Panc1 (cell line): ENCODE results near the gene APOBEC3A. TPM values are rescaled to one million over a fixed set of nuclear protein-coding genes. Genes with fewer than 3 reads are reported as not detected.

ENCODE experiments used
- ATAC-seq: fragments of 200-7000 bp; cut with Tn5 transposase; 2 replicates; pipeline ENCODE4 v1.9.1; 2020; ENCODE audit warnings: mild to moderate bottlenecking, moderate library complexity
- BruUV-seq: library from RNA; stranded (reverse); fragments of 400-500 nt; replicated peaks from 2 replicates; lab custom pipeline; 2021; lab: Mats Ljungman, UMichigan
- CTCF ChIA-PET: fragments of 300-600 bp; sonication (Branson Sonifier 250); formaldehyde crosslinking; loops from one replicate; lab custom pipeline; 2022; ENCODE audit warnings: antibody characterized with exemption; lab: Charles Lee
- POLR2A ChIA-PET: fragments of 300-600 bp; sonication (Branson Sonifier 250); formaldehyde crosslinking; loops from one replicate; lab custom pipeline; 2022; ENCODE audit warnings: antibody characterized with exemption; lab: Charles Lee
- DNase-seq: peaks from one replicate; pipeline ENCODE4 v3.0.0-alpha.2; 2010; ENCODE audit warnings: low read depth, low spot score
- H3K27ac ChIP-seq: 2 replicates; pipeline ENCODE4 v1.5.1; 2011; ENCODE audit warnings: mild to moderate bottlenecking, low read length, inconsistent platforms
- H3K27me3 ChIP-seq: fragments of 200-500 bp; sonication (Bioruptor generic); 2 replicates; pipeline ENCODE4 v1.6.0; 2014; ENCODE audit warnings: low read length, inconsistent platforms; ENCODE audit not compliant: control insufficient read depth, insufficient read depth
- H3K36me3 ChIP-seq: fragments of 200-500 bp; sonication (Bioruptor generic); 2 replicates; pipeline ENCODE4 v1.5.1; 2014; ENCODE audit warnings: inconsistent platforms, mild to moderate bottlenecking, low read length, moderate library complexity; ENCODE audit not compliant: control insufficient read depth, insufficient read depth
- H3K4me1 ChIP-seq: 2 replicates; pipeline ENCODE4 v1.5.1; 2011; ENCODE audit warnings: inconsistent platforms, mild to moderate bottlenecking, low read length, moderate library complexity; ENCODE audit not compliant: control insufficient read depth, insufficient read depth
- H3K4me3 ChIP-seq, 2 experiments: 2 replicates each; pipeline ENCODE4 v1.5.1; 2011 to 2012; ENCODE audit warnings: low read depth in 2 of 2, low read length in 2 of 2, mild to moderate bottlenecking in 2 of 2, inconsistent platforms in 1 of 2, moderate library complexity in 1 of 2
- H3K9me3 ChIP-seq: fragments of 200-500 bp; sonication (Bioruptor generic); 2 replicates; pipeline ENCODE4 v1.5.1; 2014; ENCODE audit warnings: low read depth, mild to moderate bottlenecking, inconsistent platforms, low read length, moderate library complexity; ENCODE audit not compliant: control insufficient read depth, insufficient read depth
- CTCF ChIP-seq: fragments of 450-650 bp; IDR thresholded peaks from 2 replicates; pipeline ENCODE4 v1.5.1; 2017; ENCODE audit warnings: mild to moderate bottlenecking
- POLR2AphosphoS5 ChIP-seq: IDR thresholded peaks from 2 replicates; pipeline ENCODE4 v1.6.1; 2012; ENCODE audit warnings: mild to moderate bottlenecking, low read depth, low read length, moderate library complexity
- REST ChIP-seq, 2 experiments: IDR thresholded peaks; 2 replicates each; pipeline ENCODE4 v1.6.1; 2011 to 2012; ENCODE audit warnings: low read depth in 2 of 2, control low read depth in 1 of 2, low read length in 1 of 2, mild to moderate bottlenecking in 1 of 2, moderate library complexity in 1 of 2; ENCODE audit not compliant: insufficient read depth in 1 of 2
- SIN3A ChIP-seq: IDR thresholded peaks from 2 replicates; pipeline ENCODE4 v1.6.1; 2012; ENCODE audit warnings: low read depth, mild to moderate bottlenecking, low read length, moderate library complexity, borderline replicate concordance; ENCODE audit not compliant: insufficient read depth
- TCF7L2 ChIP-seq: IDR thresholded peaks from 2 replicates; pipeline ENCODE4 v1.6.1; 2011; ENCODE audit warnings: mild to moderate bottlenecking, low read depth, low read length, inconsistent platforms
- in situ Hi-C: cut with HindIII; loops from 2 replicates; pipeline ENCODE4 v1.10.0; 2016; ENCODE audit warnings: low sequenced_read_pairs, low pct_unique_long_range_greater_than_20kb
- intact Hi-C: fragments of 100-400 bp; cut with micrococcal nuclease; formaldehyde crosslinking; loops from one replicate; pipeline ENCODE4 v1.10.0; 2022; ENCODE audit not compliant: unreplicated experiment
- total RNA-seq: library from RNA; stranded (reverse); gene quantifications from one replicate; pipeline ENCODE4 v1.2.1, GENCODE V29; 2021; ENCODE audit not compliant: unreplicated experiment

APOBEC3A gene
- total RNA-seq, 1 experiment from 2014 or later = not detected

- no TSS peak for BruUV-seq
- no peaks in the 10 kb centered on the region for H3K9me3 ChIP-seq
- H3K4me1 ChIP-seq = no peaks in the 10 kb centered on the region
- intact Hi-C loops = no loop called here
- H3K36me3 ChIP-seq = no peaks in the 10 kb centered on the region
- ChIA-PET POLR2A (interaction anchor here (0.6 kb wide), 1 partner anchor 168 kb away, joined by 3 read pairs; no protein-coding TSS in a partner anchor), CTCF (no interaction called here)
- in situ Hi-C loops = no loop called here
- ATAC-seq = no peak
- DNase-seq = no peak
- H3K27ac ChIP-seq = no peak overlapping the region
- H3K27me3 ChIP-seq = 0 out of 2 replicates have a peak, but pooled peaks cover 2% of the 10 kb centered on the region
- TF ChIP-seq POLR2AphosphoS5 = no peak
- TF ChIP-seq REST (IDR thresholded peaks at IDR 0.05; ENCODE audit: insufficient read depth in 1 of 2, low read depth in 2 of 2, low read length in 1 of 2) = no peak
- TF ChIP-seq CTCF = no peak
- no peak for TF ChIP-seq TCF7L2
- no peak for TF ChIP-seq SIN3A
- H3K4me3 ChIP-seq = no peak overlapping the region
These were observed 3.6 kb upstream of the APOBEC3A start for GRCh38 chr22:38953577-38954413.

- intact Hi-C loops = no loop called here
- CTCF ChIA-PET = no interaction called here
These were observed 2.9 kb upstream of the APOBEC3A start for GRCh38 chr22:38954414-38955043.

More at GRCh38 chr22:38954414-38955043, 2.9 kb upstream of the APOBEC3A start:
- H3K27ac ChIP-seq = no peak overlapping the region
- POLR2A ChIA-PET = interaction anchor here (0.6 kb wide), 1 partner anchor 169 kb away, joined by 3 read pairs; no protein-coding TSS in a partner anchor
- TF ChIP-seq CTCF (no peak), REST (IDR thresholded peaks at IDR 0.05; ENCODE audit: insufficient read depth in 1 of 2, low read depth in 2 of 2, low read length in 1 of 2) (no peak), POLR2AphosphoS5 (no peak), SIN3A (no peak), TCF7L2 (no peak)
- no peaks in the 10 kb centered on the region for H3K4me1 ChIP-seq
- in situ Hi-C loops = no loop called here
- H3K9me3 ChIP-seq = no peaks in the 10 kb centered on the region
- BruUV-seq = no TSS peak
- H3K27me3 ChIP-seq = 0 out of 2 replicates have a peak, but pooled peaks cover 2% of the 10 kb centered on the region
- ATAC-seq = no peak
- DNase-seq = no peak
- no peak overlapping the region for H3K4me3 ChIP-seq
- H3K36me3 ChIP-seq = no peaks in the 10 kb centered on the region
